Femur (tissue), 1 donor: ENCODE measurements around the gene LTBP2.
"Not testable (repeated sequence)": the region's sequence is repeated elsewhere in the genome, so short reads cannot be mapped to it uniquely, and the experiment has no call there.

ENCODE experiments used
- DNase-seq: peaks from one replicate; pipeline ENCODE4 v3.0.0-alpha.2; 2017

Gene LTBP2

DNA sequence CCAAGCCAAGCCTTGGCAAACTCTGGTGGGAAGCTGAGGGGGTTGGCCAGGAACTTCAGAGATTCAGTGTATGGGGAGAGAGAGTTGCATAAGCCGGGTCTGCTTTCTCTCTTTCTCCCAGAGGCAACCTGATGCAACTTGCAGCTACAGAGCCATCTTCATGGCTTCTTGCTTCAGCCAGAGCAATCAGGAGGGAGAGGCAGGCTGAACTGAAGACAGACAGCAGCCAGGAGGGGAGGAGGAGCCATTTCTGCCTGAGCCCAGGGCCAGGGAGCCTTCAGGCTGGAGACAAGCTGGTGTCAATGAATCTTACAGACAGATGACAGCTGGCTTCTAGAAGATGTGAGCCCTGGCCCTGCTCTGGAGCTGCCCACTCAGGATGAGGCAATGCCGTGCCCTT, 137.7 kb downstream of the LTBP2 start:
- DNase-seq, result no peak

DNA sequence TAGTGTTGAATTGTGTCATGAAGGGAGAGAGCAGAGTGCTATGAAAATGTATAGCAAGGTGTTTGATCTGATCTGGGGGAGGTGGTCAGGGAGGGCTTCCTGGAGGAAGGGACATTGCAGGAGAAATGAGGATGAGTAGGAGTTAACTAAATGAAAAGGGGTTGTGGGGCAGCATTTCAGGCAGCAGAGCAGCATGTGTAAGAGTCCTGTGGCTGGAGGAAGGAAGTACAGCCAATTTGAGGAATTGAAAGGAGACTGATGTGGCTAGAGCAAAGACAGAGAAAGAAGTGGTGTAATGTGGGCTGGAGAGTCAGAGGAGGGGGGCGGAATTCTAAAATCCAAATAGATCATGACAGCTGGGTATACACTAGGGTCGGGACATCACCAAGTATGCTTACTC, 139.4 kb downstream of the LTBP2 start:
- no peak for DNase-seq

GRCh38 chr14:74469548-74470518, 142.2 kb downstream of the LTBP2 start:
- DNase-seq, result no peak

GRCh38 chr14:74468513-74468912, 143.5 kb downstream of the LTBP2 start:
- DNase-seq, result no peak

DNA sequence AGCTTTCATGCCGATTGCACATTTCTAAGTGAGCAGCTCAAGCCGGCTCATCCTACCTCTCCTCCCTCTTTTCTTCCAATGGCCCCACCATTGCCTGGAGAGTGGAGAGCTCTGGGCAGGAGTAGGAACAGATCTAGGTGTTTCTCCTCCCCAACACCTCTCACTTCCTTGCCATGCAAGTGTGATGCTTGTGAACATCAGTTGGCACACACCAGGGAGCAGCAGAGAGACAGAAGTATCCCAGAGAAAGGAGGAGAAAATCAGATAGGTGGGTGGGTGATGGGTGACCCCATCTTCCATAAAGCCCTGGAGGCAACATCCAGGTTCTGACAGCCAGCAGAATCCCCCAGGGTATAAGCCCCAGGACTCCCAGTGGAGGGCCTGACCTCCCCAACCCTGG, 146.7 kb downstream of the LTBP2 start:
- no peak for DNase-seq

DNA sequence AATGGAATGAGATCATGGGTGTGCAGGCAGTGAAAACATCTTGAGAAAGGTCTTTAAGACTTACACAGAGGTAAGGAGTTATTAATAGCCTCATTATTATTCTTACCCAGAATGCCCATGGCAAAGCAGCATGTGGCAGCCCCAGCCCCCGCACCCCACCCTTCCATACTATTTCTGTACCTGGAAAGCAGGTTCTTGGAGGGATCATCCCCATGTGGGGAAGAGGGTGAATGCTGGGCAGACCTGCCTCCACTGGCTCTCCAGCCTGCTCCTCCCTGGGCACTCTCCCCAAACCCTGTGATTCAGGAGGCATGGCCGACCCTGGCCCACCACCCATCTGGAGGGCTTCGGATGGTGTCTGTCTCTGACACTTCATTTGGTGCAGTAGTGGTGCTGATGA, 147.3 kb downstream of the LTBP2 start:
- no peak for DNase-seq

GRCh38 chr14:74463697-74464096, 148.3 kb downstream of the LTBP2 start:
- no peak for DNase-seq

DNA sequence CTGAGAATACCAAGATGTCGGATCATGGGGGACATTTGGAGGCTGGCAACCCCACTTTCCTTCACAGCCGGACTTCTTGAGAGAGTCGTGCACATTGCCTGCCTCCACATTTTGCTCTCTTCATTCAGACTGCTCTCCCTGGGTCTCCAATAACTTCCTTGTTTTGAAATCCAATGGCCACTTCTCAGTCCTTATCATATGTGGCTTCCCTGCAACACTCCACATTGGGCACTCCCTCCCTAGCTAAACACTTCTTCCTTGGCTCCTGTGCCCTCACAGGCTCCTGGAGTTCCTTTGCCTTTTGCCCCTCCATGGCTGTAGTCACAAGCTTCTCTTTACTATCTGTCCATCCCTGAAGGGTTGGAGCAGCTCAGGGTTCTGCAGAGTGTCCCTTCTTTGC, 149.0 kb downstream of the LTBP2 start:
- DNase-seq, result no peak

GRCh38 chr14:74459976-74460375, 152.1 kb downstream of the LTBP2 start:
- DNase-seq, result no peak

- DNase-seq, result no peak
These were observed 152.6 kb downstream of the LTBP2 start for GRCh38 chr14:74459289-74459946.

DNA sequence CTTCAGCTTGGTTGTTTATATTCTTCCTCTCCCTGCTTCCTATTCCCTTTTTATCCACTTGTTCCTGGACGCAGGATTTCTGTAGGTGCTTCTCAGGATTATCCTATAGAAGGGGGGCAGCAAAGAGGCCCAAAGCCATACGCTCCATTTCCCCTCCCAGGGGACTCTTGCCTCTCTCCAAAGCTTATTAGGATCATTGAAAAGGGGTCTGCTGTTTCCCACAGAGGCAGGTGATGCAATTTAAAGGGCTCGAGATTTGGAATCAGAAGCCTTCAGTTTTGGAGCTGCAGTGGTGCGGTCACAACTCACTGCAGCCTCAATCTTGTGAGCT, 154.5 kb downstream of the LTBP2 start:
- no peak for DNase-seq

DNA sequence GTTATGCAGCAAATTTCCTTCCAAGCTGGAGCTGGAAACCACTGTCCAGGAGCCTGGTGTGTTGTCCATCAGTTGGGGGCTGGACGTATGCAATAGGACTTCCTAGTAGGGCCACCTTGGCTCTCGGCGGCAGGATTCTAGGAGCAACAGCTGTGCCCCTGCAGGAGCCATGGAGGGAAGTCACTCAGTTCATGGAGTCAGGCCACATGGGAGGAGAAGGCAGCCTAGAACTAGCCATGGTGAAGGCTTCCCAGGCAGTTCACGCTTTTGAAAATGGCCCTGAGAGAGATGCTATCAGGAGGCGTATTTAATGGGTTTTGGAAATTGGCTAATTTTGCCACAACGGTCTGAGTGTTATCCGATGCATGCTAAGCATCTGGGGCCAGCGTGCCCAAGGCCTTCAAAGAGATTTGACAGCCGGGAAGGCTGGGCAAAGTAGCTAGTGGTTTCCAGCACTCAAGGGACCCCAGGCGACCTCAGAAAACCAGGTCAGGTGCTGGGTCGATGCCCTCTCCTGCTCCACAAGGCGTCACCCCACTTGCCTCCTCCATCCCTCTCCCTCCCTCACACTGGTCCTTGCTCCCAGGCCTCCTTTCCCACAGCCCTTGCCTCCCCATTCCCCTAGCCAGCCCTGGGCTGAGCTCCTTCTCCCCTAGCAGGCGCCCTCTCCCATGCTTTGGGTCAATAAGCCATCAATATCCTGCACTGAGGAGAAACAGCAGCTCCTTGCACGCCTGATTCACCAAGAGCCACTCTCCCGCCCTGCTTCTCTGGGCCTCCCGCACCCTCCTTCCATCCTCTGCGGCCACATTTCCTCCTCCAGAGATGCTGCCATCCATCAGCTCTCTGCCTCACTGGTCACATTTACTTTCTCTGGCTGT, 155.1 kb downstream of the LTBP2 start:
- DNase-seq, result no peak

DNA sequence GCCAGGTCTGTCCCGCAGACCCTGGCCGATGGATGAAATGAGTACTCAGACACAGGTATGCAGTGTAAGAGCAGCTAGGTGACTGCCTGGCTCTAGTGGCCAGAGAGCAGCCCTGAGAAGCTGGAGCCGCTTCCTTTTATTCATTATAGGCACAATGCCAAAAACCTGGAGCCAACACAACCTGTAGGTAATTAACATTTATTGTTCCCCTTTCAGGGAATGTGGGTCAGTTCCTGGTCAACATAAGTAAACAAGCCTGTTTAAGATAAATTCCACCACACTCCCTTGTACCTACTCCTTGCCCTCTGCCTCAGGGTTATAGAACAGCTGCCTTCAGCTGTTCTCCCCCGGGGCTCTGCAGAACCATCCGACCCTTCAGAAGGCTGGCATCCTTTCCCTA, 157.6 kb downstream of the LTBP2 start:
- DNase-seq, result not testable (repeated sequence)
